HEK293 (cell line): ENCODE measurements around the gene LSM7.
"Not testable (repeated sequence)": the region's sequence is repeated elsewhere in the genome, so short reads cannot be mapped to it uniquely, and the experiment has no call there.

Experiments used
- CTCF ChIA-PET: fragments of 350-600 bp; formaldehyde crosslinking; extraction: SDS; loops from one replicate; lab custom pipeline; 2021; ENCODE audit warnings: antibody characterized with exemption; lab: Yijun Ruan, JAX
- POLR2A ChIA-PET: fragments of 300-600 bp; formaldehyde crosslinking; extraction: SDS; loops from one replicate; lab custom pipeline; 2020; ENCODE audit warnings: antibody characterized with exemption, inconsistent platforms; lab: Yijun Ruan, JAX
- H3K27ac ChIP-seq: fragments of 200-500 bp; sonication (Bioruptor generic); 2 replicates; pipeline ENCODE4 v1.5.1; 2014; ENCODE audit warnings: low read depth, low read length, control low read depth, inconsistent platforms; ENCODE audit errors: extremely low read depth
- H3K36me3 ChIP-seq, 2 experiments: fragments of 200-500 bp in 1 of 2; sonication (Bioruptor generic) in 1 of 2; 1 replicate in 1 of 2; 2 replicates in 1 of 2; pipeline ENCODE4 v1.5.1; 2014 to 2017; ENCODE audit warnings: inconsistent platforms in 2 of 2, low read length in 2 of 2; ENCODE audit not compliant: control insufficient read depth in 2 of 2, insufficient read depth in 1 of 2
- H3K4me1 ChIP-seq: fragments of 200-500 bp; sonication (Bioruptor generic); 2 replicates; pipeline ENCODE4 v1.5.1; 2014; ENCODE audit warnings: mild to moderate bottlenecking, low read length, inconsistent platforms; ENCODE audit not compliant: control insufficient read depth, insufficient read depth
- H3K4me3 ChIP-seq: 2 replicates; pipeline ENCODE4 v1.5.1; 2011; ENCODE audit warnings: low read depth, mild to moderate bottlenecking, control low read depth, low read length, moderate library complexity
- H3K9me3 ChIP-seq: fragments of 200-500 bp; sonication (Bioruptor generic); 2 replicates; pipeline ENCODE4 v1.5.1; 2014; ENCODE audit warnings: low read depth, low read length, inconsistent platforms; ENCODE audit not compliant: control insufficient read depth, insufficient read depth
- KLF17 ChIP-seq: fragments of 450-650 bp; formaldehyde crosslinking; IDR thresholded peaks from 2 replicates; pipeline ENCODE4 v1.5.1; 2016; ENCODE audit warnings: missing biosample characterization, missing genetic modification characterization
- PRDM4 ChIP-seq: fragments of 450-650 bp; formaldehyde crosslinking; IDR thresholded peaks from 2 replicates; pipeline ENCODE4 v1.5.1; 2017; ENCODE audit warnings: missing biosample characterization, missing genetic modification characterization
- SP3 ChIP-seq: fragments of 450-650 bp; formaldehyde crosslinking; IDR thresholded peaks from 2 replicates; pipeline ENCODE4 v1.5.1; 2016; ENCODE audit warnings: missing biosample characterization, missing genetic modification characterization
- SP7 ChIP-seq: fragments of 450-650 bp; formaldehyde crosslinking; IDR thresholded peaks from 2 replicates; pipeline ENCODE4 v1.5.1; 2016; ENCODE audit warnings: missing biosample characterization, missing genetic modification characterization
- ZBTB7A ChIP-seq: fragments of 450-650 bp; formaldehyde crosslinking; IDR thresholded peaks from 2 replicates; pipeline ENCODE4 v1.5.1; 2016; ENCODE audit warnings: low read depth, missing biosample characterization, missing genetic modification characterization
- ZFP37 ChIP-seq: fragments of 450-650 bp; formaldehyde crosslinking; IDR thresholded peaks from 2 replicates; pipeline ENCODE4 v1.5.1; 2016; ENCODE audit warnings: missing biosample characterization, missing genetic modification characterization
- ZNF2 ChIP-seq: fragments of 450-650 bp; formaldehyde crosslinking; IDR thresholded peaks from 2 replicates; pipeline ENCODE4 v1.5.1; 2016; ENCODE audit warnings: missing biosample characterization, missing genetic modification characterization
- ZNF473 ChIP-seq: fragments of 450-650 bp; formaldehyde crosslinking; IDR thresholded peaks from 2 replicates; pipeline ENCODE4 v1.5.1; 2017; ENCODE audit warnings: missing biosample characterization, missing genetic modification characterization
- ZNF48 ChIP-seq: fragments of 450-650 bp; formaldehyde crosslinking; IDR thresholded peaks from 2 replicates; pipeline ENCODE4 v1.5.1; 2016; ENCODE audit warnings: missing biosample characterization, missing genetic modification characterization
- ZNF600 ChIP-seq: fragments of 450-650 bp; formaldehyde crosslinking; IDR thresholded peaks from 2 replicates; pipeline ENCODE4 v1.5.1; 2016; ENCODE audit warnings: missing biosample characterization, missing genetic modification characterization
- ZNF624 ChIP-seq: fragments of 450-650 bp; formaldehyde crosslinking; IDR thresholded peaks from 2 replicates; pipeline ENCODE4 v1.5.1; 2017; ENCODE audit warnings: missing biosample characterization, missing genetic modification characterization
- ZNF664 ChIP-seq: fragments of 450-650 bp; formaldehyde crosslinking; IDR thresholded peaks from 2 replicates; pipeline ENCODE4 v1.5.1; 2016; ENCODE audit warnings: missing biosample characterization, missing genetic modification characterization
- ZNF768 ChIP-seq: fragments of 450-650 bp; formaldehyde crosslinking; IDR thresholded peaks from 2 replicates; pipeline ENCODE4 v1.5.1; 2018; ENCODE audit warnings: missing biosample characterization, mild to moderate bottlenecking, missing genetic modification characterization
- TF ChIP-seq, protein P1 (sequence below): fragments of 450-650 bp; formaldehyde crosslinking; IDR thresholded peaks from 2 replicates; pipeline ENCODE4 v1.5.1; 2016; ENCODE audit warnings: missing biosample characterization, missing genetic modification characterization
- TF ChIP-seq, protein P2 (sequence below): fragments of 450-650 bp; formaldehyde crosslinking; IDR thresholded peaks from 2 replicates; pipeline ENCODE4 v1.5.1; 2016; ENCODE audit warnings: missing biosample characterization, missing genetic modification characterization
- TF ChIP-seq, protein P3 (sequence below): fragments of 450-650 bp; formaldehyde crosslinking; IDR thresholded peaks from 2 replicates; pipeline ENCODE4 v1.5.1; 2017; ENCODE audit warnings: missing biosample characterization, missing genetic modification characterization
- TF ChIP-seq, protein P4 (sequence below): fragments of 450-650 bp; formaldehyde crosslinking; IDR thresholded peaks from 2 replicates; pipeline ENCODE4 v1.5.1; 2016; ENCODE audit warnings: missing biosample characterization, missing genetic modification characterization, low read depth

The LSM7 gene

DNA sequence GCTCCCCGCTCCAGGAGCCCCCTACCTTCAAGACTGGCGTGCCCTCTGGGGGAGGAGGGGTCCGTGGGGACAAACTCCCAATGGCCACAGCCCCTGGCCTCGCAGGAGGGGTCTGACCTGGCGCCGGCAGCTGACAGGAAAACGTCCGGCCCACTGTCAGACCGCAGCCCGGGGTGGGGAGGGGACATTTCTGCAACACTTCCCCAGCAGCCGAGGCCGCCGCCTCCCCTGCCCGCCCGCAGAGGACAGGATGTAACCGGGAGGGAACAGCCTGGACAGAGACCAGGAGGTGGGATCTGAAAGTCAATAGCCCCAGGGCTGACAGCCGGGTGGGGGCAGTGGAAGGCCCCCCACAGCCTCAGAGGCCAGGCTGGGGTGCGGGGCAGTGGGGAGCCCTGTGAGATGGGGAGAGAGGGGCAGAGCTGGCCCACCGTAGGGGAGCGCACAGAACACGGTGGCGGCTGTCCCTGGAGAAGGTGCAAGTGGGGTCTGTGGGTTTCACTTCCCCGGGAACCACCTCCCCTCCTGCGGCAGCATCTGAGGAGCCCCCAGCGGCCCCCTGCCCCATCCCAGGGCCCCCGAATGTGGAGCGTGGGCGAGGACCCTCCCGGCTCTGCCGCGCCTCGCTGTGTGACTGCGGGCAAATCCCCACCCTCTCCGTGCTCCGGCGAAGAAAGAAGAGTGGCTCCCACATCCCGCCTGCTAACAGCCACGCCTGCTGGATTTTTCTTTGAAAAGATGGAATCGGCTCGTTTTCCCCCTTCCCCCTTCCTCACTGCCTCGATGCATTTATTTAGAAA, 46.1 kb downstream of the LSM7 start, which contains the start of gene PEAK3 (continued):
- TF ChIP-seq, protein P1, sequence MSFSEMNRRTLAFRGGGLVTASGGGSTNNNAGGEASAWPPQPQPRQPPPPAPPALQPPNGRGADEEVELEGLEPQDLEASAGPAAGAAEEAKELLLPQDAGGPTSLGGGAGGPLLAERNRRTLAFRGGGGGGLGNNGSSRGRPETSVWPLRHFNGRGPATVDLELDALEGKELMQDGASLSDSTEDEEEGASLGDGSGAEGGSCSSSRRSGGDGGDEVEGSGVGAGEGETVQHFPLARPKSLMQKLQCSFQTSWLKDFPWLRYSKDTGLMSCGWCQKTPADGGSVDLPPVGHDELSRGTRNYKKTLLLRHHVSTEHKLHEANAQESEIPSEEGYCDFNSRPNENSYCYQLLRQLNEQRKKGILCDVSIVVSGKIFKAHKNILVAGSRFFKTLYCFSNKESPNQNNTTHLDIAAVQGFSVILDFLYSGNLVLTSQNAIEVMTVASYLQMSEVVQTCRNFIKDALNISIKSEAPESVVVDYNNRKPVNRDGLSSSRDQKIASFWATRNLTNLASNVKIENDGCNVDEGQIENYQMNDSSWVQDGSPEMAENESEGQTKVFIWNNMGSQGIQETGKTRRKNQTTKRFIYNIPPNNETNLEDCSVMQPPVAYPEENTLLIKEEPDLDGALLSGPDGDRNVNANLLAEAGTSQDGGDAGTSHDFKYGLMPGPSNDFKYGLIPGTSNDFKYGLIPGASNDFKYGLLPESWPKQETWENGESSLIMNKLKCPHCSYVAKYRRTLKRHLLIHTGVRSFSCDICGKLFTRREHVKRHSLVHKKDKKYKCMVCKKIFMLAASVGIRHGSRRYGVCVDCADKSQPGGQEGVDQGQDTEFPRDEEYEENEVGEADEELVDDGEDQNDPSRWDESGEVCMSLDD (tag by site-specific recombination): no peak
- TF ChIP-seq, protein P2, sequence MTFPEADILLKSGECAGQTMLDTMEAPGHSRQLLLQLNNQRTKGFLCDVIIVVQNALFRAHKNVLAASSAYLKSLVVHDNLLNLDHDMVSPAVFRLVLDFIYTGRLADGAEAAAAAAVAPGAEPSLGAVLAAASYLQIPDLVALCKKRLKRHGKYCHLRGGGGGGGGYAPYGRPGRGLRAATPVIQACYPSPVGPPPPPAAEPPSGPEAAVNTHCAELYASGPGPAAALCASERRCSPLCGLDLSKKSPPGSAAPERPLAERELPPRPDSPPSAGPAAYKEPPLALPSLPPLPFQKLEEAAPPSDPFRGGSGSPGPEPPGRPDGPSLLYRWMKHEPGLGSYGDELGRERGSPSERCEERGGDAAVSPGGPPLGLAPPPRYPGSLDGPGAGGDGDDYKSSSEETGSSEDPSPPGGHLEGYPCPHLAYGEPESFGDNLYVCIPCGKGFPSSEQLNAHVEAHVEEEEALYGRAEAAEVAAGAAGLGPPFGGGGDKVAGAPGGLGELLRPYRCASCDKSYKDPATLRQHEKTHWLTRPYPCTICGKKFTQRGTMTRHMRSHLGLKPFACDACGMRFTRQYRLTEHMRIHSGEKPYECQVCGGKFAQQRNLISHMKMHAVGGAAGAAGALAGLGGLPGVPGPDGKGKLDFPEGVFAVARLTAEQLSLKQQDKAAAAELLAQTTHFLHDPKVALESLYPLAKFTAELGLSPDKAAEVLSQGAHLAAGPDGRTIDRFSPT (tag by site-specific recombination): no peak

GRCh38 chr19:2281265-2282061, 46.9 kb downstream of the LSM7 start:
- POLR2A ChIA-PET: interaction anchor here (0.6 kb wide), 1 partner anchor 443 kb away, joined by 5 read pairs; no protein-coding TSS in a partner anchor
- H3K9me3 ChIP-seq, H3K36me3 ChIP-seq, H3K4me3 ChIP-seq, H3K27ac ChIP-seq, H3K4me1 ChIP-seq: not testable (repeated sequence)
- TF ChIP-seq ZNF768 (tag by site-specific recombination) (peak; percentile 90), PRDM4 (tag by site-specific recombination) (peak; percentile 40; the same call in 1 of the 2 replicates)
- CTCF ChIA-PET: interaction anchor here (0.6 kb wide), 1 partner anchor 330 kb away, joined by 3 read pairs; no protein-coding TSS in a partner anchor

- ChIA-PET POLR2A (no interaction called here), CTCF (no interaction called here)
- H3K4me1 ChIP-seq: no peaks in the 10 kb centered on the region
- TF ChIP-seq SP7: no peak
- TF ChIP-seq ZNF473 (tag by site-specific recombination): no peak
- no peak for TF ChIP-seq ZFP37
- TF ChIP-seq ZNF624: no peak
- no peak for TF ChIP-seq SP3
- TF ChIP-seq ZBTB7A: no peak
- TF ChIP-seq KLF17 (tag by site-specific recombination): 0 out of 2 replicates have a peak, but pooled peaks have one; percentile 25
- no peak for TF ChIP-seq ZNF48 (tag by site-specific recombination)
- TF ChIP-seq, protein P3, sequence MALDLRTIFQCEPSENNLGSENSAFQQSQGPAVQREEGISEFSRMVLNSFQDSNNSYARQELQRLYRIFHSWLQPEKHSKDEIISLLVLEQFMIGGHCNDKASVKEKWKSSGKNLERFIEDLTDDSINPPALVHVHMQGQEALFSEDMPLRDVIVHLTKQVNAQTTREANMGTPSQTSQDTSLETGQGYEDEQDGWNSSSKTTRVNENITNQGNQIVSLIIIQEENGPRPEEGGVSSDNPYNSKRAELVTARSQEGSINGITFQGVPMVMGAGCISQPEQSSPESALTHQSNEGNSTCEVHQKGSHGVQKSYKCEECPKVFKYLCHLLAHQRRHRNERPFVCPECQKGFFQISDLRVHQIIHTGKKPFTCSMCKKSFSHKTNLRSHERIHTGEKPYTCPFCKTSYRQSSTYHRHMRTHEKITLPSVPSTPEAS (tag by site-specific recombination): no peak
- no peak for TF ChIP-seq ZNF2 (tag by site-specific recombination)
- TF ChIP-seq ZNF600 (tag by site-specific recombination): no peak
- TF ChIP-seq ZNF664: no peak
- TF ChIP-seq, protein P4, sequence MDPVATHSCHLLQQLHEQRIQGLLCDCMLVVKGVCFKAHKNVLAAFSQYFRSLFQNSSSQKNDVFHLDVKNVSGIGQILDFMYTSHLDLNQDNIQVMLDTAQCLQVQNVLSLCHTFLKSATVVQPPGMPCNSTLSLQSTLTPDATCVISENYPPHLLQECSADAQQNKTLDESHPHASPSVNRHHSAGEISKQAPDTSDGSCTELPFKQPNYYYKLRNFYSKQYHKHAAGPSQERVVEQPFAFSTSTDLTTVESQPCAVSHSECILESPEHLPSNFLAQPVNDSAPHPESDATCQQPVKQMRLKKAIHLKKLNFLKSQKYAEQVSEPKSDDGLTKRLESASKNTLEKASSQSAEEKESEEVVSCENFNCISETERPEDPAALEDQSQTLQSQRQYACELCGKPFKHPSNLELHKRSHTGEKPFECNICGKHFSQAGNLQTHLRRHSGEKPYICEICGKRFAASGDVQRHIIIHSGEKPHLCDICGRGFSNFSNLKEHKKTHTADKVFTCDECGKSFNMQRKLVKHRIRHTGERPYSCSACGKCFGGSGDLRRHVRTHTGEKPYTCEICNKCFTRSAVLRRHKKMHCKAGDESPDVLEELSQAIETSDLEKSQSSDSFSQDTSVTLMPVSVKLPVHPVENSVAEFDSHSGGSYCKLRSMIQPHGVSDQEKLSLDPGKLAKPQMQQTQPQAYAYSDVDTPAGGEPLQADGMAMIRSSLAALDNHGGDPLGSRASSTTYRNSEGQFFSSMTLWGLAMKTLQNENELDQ (tag by site-specific recombination): no peak
Observed at GRCh38 chr19:2280633-2281264, 47.6 kb downstream of the LSM7 start.

More at GRCh38 chr19:2280633-2281264, 47.6 kb downstream of the LSM7 start:
- H3K9me3 ChIP-seq: no peaks in the 10 kb centered on the region
- H3K4me3 ChIP-seq: no peak overlapping the region
- H3K36me3 ChIP-seq: no peaks in the 10 kb centered on the region
- H3K27ac ChIP-seq: no peak overlapping the region
